GM19372 (cell line): ENCODE data around the gene DKKL1.
"Not testable (repeated sequence)": the region's sequence is repeated elsewhere in the genome, so short reads cannot be mapped to it uniquely, and the experiment has no call there.

Source experiments
- ATAC-seq: cut with Tn5 transposase; IDR thresholded peaks from one replicate; pipeline ENCODE4 v1.9.1; 2021; ENCODE audit warnings: mild to moderate bottlenecking, low read depth, moderate library complexity; ENCODE audit not compliant: unreplicated experiment

DKKL1 gene

DNA sequence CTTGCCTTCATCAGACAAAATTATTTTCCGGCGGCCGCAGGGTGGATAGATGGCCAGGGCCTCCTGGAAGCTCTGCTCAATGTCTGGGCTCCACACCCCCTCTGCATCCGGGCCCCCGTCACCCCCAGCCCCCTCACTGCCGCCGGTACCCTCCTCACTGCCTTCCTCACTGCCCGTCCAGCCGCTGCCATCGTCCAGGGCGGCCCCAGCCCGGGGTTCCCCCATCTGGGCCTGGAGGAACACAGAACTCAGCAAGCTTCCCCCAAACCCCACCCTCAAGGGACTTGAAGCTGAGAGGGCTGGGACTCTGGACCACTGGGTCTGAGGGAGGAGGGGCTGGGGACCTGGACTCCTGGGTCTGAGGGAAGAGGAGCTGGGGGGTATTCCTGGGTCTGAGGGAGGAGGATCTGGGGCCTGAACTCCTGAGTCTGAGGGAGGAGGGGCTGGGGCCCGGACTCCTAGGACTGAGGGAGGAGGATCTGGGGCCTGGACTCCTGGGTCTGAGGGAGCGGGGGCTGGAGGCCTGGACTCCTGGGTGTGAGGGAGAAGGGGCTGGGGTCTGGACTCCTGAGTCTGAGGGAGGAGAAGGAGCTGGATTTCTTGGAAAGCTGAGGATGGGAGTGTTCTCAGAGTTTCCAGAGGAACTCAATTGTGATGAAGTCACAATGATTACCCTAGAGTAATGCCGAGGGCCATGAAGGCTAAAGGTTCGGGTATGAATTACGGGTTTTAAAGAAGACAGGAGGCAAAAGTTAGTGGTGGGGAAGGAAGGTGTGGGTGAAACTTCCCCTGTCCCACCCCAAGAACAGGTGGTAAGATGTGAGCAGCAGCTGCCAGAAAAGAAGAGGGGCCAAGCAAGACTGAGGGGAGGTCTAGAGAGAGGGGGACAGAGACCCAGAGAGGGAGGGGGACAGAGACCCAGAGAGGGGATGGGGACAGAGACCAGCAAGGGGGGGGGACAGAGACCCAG, 3.5 kb upstream of the DKKL1 start:
- ATAC-seq, result no peak

GRCh38 chr19:49361438-49362047, 2.1 kb upstream of the DKKL1 start:
- no peak for ATAC-seq

DNA sequence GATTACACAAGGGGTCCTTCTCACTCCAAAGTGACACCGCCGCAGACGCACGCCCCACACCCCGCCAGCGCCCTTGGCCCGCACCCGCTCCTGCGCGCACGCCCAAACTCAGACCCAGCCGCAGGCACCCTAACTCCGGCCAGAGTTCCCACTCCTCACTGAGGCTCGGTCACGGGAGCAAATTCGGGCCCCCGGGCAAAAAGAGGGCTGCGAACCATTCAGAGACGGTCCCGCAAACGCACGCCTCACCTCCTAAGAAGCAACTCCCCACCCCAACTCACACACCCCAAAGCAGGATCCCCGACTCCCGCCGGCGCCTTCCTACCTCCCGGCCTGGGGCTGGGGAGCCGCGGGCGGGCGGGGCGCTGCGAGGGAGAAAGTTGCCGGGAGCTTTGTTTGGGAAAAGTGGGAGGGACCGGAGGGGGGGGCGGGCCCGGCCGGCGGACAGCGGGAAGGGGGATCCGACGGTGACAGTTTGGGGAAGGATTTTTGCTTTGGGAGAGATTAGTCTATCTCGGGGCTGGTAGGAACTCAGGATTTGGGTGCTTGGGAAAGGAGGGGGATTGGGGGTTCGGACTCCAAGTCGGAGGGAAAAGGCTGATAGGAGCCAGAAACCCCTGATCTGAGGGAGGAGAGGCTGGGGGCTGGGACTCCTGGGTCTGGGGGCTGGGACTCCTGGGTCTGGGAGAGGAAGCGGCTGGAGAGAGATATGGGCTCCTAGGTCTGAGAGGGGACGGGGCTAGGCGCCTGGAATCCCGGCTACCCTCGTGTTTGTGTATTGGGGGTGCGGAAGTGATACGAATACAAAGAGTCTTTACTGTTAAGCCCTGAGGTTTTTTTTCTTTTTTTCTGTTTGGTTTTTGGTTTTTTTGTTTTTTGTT, 1.4 kb upstream of the DKKL1 start, which contains the start of gene TEAD2:
Gene TEAD2 (minus strand): TSS at position 369 of the 881 bp plus-strand sequence. CDS start 2,341 bp downstream, outside the sequence.
- no peak for ATAC-seq

GRCh38 chr19:49362929-49363267, 779 bp upstream of the DKKL1 start:
- no peak for ATAC-seq

GRCh38 chr19:49364083-49364737, 533 bp downstream of the DKKL1 start:
- ATAC-seq, result no peak

GRCh38 chr19:49366110-49366509, 2.4 kb downstream of the DKKL1 start:
- no peak for ATAC-seq

GRCh38 chr19:49368711-49369358, 5.2 kb downstream of the DKKL1 start:
- ATAC-seq, result no peak

DNA sequence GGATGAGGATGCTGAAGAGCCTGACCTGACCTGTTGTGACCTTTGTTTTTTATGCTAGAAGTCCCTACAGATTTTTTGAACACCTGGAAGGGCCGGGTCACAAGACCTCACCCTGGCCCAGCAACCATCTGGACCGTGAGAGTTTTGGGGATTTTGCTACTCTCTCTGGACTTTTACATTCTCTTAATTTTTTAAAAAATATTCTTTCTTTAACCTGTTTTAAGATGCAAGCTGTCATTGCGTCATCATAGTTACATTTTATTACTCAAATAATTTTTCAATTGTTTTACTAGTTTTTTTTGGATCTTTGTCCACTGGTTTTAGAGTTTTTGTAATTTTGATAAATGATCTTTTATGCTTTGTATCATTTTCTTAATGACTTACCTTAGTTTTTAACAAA, 7.5 kb downstream of the DKKL1 start:
- no peak for ATAC-seq

DNA sequence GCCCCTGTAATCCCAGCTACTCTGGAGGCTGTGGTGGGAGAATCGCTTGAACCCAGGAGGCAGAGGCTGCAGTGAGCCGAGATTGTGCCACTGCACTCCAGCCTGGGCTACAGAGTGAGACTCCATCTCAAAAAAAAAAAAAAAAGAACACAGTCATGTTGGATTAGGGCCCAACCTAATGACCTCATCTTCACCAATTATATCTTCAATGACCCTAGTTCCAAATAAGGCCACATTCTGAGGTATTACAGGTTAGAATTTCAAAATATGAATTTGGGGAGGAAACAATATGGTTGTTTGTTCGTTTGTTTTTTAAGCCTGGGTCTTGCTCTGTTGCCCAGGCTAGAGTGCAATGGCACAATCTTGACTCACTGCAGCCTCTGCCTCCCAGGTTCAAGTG, 9.5 kb downstream of the DKKL1 start:
- not testable (repeated sequence) for ATAC-seq

- ATAC-seq, result no peak
These were observed 11.2 kb downstream of the DKKL1 start for GRCh38 chr19:49374665-49375434.

DNA sequence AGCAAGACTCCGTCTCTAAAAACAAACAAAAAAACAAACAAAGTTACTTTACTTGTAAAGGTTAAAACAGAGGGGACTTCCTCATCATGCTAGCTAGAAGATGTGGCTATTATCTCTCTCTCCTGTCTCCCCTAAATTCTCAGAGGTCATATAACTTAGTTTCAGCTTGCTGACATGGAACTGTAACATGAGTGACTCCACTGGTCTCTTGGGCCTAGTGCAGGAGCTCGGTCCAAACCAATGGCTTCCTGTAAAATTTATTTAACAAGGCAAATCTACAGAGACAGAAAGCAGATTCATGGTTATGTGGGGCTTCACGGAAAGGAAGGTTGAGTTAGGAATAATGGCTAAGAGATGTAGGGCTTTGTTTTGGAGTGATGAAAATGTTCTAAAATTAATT, 14.8 kb downstream of the DKKL1 start:
- no peak for ATAC-seq

DNA sequence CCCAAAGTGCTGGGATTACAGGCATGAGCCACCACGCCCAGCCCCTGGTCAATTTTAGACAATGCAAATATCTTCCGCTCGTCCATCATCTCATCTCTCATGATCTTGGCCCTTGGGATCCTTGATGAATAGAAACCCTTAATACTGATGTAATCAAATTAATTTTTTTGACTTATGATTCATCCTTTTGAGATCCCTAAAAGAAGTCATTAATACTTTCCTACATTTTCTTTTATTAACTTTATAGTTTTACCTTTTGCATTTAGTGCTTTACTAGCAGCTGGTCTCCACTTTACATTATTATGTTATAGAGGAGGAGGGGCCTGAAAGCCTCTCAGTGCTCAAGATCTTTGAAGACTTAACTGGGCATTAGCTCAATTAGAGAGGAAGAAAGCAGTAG, 16.7 kb downstream of the DKKL1 start:
- ATAC-seq, result no peak

- ATAC-seq, result no peak
These were observed 19.0 kb downstream of the DKKL1 start for GRCh38 chr19:49382639-49383038.

GRCh38 chr19:49383599-49383998, 19.9 kb downstream of the DKKL1 start:
- ATAC-seq, result no peak

DNA sequence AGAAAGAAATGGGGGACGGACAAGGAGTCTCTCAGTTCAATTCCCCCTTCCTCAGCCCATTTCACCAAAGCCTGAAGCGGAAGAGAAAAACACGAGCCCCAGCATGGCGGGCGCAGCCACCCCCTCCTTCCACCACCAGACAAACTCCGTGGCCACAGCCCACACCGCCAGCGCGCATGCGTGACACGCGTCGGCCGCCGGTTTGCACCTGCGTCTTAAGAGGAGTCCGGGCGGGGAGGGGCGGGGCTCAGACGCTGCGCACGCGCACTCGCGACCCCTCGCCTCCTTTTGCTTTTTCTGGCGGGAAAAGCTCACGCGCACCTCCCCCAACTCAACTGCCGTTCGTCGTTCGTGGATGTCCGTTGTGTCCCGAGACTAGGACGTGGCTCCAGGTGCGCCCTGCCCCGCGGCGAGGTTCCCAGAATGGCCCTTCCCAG, 24.3 kb downstream of the DKKL1 start, which contains the start of gene KASH5:
Gene KASH5 (plus strand): TSS at position 314 of the 437 bp plus-strand sequence. CDS start 2,635 bp downstream, outside the sequence.
- ATAC-seq, result no peak

- no peak for ATAC-seq
These were observed 25.7 kb downstream of the DKKL1 start for GRCh38 chr19:49389406-49389805.

DNA sequence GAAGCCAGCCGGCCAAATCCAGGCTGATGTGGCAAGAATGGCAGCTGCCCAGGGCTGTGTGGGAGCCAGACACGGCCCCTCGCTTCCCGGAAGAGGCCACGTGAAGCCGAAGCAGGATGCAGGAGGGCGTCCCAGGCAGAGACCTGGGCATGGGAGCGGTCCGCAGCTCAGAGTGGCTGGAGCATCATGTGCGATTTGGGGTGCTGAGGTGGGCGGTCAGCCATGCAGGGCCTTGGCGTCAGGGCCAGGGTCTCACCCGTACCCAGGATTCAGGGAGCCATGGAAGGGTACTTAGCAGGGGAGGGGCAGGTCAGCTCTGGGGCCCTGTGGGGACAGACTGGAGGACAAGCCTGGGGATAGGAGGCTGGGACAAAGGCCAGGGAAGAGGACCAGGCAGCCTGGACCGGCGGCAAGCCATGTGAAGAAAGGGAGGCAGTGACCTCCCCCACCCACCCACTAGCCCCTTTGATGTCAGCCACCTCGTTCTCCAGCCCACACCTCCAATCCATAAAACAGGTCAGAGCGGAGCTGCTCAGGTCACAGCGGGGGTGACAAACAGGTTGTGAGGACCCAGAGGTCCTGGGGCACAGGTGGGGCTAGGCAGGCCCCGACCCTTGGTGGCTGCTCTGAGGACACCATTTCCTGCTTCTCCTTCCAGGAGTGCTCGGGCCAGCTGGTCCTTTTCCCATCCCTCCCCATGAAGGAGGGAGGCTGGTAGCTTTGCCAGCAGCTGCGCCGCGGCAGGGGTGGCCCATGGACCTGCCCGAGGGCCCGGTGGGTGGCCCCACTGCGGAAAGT, 26.7 kb downstream of the DKKL1 start:
- ATAC-seq, result no peak

- ATAC-seq, result no peak
These were observed 27.3 kb downstream of the DKKL1 start for GRCh38 chr19:49390929-49391359.
